ENCODE data around the gene TRNT1. TPM values are rescaled to one million over a fixed set of nuclear protein-coding genes. Genes with fewer than 3 reads are reported as not detected.

The TRNT1 gene
- total and polyA plus RNA-seq, 4 donors = 10.0 to 37.6 (median 16.5) TPM

GRCh38 chr3:3177861-3178497 lies 51.2 kb downstream of the TRNT1 start:
- WGBS, 2 donors = 51% methylated on average over 10 of the region's 10 CpGs
- Histone ChIP-seq H3K4me1 (ENCODE audit: control insufficient read depth in 5 of 5, insufficient read depth in 5 of 5, low read length in 5 of 5) (peaks cover 0 to 14% (median 6%) of the 10 kb centered on the region in 5 donors), H3K27ac (ENCODE audit: low read depth in 1 of 2, low read length in 1 of 2) (no peak overlapping the region), H3K27me3 (ENCODE audit: control insufficient read depth in 3 of 3, insufficient read depth in 3 of 3, low read length in 2 of 3) (no peaks in the 10 kb centered on the region), H3K4me3 (no peak overlapping the region), H3K9ac (ENCODE audit: insufficient read depth in 1 of 2, low read length in 2 of 2) (no peak overlapping the region), H3K9me3 (ENCODE audit: control insufficient read depth in 4 of 4, insufficient read depth in 3 of 4, low read length in 3 of 4) (no peaks in the 10 kb centered on the region), H3K36me3 (ENCODE audit: control insufficient read depth in 4 of 4, insufficient read depth in 4 of 4, low read length in 4 of 4) (peaks cover 2 to 9% (median 7%) of the 10 kb centered on the region in 4 donors)
- ATAC-seq (ENCODE audit: insufficient read depth, low FRiP score) = no peak
- TF ChIP-seq CTCF (IDR thresholded peaks at IDR 0.05; ENCODE audit: control extremely low read depth, extremely low read depth) = no peak
- no peak for DNase-seq

DNA sequence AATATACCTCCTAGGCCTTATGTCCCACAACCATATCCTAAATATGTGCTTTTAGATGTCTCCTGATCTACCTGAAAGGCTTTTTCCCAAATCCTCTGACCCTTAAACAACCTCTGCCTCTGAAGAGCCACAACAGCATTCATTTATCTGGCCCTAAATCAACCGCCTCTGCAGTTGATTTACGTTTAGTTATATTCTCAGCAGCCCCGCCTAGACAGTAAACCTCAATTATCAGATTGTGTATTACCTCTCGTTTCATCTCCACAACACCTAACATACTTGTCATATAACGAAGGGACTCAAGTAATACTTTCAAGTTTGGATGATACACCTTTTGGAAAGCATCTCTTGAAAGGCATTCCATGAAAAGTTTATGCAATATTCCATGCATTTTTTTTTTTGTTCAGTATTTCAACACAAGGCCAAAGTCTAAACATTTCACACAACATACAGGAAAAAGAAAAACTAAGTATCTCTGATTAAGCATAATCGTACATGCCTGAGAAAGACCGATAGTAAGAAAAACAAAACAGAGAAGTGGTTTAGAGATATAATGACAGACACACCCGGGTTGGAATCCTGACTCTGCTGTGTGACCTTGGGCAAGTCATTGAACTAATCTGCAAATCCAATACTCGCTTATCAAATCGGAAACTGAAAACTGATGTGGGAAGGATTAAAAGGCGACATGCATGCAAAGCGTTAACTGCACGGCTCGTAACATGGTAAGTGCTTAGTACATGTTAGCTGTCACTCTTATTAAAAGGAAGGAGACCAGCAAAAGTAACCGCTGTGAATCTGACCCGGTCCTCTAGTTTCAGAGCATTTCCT lies 52.0 kb downstream of the TRNT1 start:
- peak overlapping the region; percentile 43 to 90 for H3K27ac ChIP-seq (ENCODE audit: low read depth in 1 of 2, low read length in 1 of 2)
- H3K36me3 ChIP-seq (ENCODE audit: control insufficient read depth in 4 of 4, insufficient read depth in 4 of 4, low read length in 4 of 4) = peaks cover 2 to 5% (median 4%) of the 10 kb centered on the region in 4 donors
- DNase-seq (no peak), ATAC-seq (ENCODE audit: insufficient read depth, low FRiP score) (no peak)
- peak overlapping the region; percentile 74 to 84 for H3K9ac ChIP-seq (ENCODE audit: insufficient read depth in 1 of 2, low read length in 2 of 2)
- H3K9me3 ChIP-seq (ENCODE audit: control insufficient read depth in 4 of 4, insufficient read depth in 3 of 4, low read length in 3 of 4) = no peaks in the 10 kb centered on the region
- peaks cover 0 to 14% (median 6%) of the 10 kb centered on the region in 5 donors for H3K4me1 ChIP-seq (ENCODE audit: control insufficient read depth in 5 of 5, insufficient read depth in 5 of 5, low read length in 5 of 5)
- 18% methylated on average over 16 of the region's 16 CpGs for WGBS, 2 donors
- H3K4me3 ChIP-seq = peak overlapping the region; percentile 99
- TF ChIP-seq CTCF (IDR thresholded peaks at IDR 0.05; ENCODE audit: control extremely low read depth, extremely low read depth) = no peak
- H3K27me3 ChIP-seq (ENCODE audit: control insufficient read depth in 3 of 3, insufficient read depth in 3 of 3, low read length in 2 of 3) = no peaks in the 10 kb centered on the region

DNA sequence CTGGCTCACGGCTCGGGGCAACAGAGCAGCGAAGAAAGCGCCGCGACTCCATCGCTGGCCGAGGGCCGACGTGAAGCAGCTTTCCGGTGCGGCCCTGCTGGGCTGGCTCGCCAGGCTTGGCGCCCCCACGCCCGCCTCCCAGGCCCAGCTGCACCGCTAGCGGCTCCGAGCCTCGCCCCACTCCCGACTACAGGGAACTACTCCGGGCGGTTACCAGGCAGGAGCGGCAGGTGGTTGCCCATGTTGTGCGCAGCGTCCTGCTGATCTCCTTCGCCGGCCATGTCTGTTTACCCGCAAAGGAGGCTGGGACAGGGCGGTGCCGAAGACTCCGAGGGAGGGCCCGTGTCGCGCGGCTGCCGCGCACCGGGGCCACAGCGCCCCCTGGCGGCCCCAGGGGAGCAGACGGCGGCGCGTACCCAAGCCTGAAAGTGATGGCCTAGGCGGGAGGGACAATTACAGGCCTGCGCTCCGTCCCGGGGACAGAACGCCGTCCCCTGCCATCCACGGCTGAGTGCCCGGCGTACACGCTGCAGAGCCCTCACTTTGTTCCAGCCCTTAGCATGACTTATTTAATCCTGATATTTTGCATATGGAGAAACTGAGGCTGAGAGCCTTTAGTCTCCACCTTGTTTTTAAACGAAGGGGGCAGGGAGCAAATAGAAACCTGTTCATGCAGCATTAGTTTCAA lies 52.8 kb downstream of the TRNT1 start, which contains the start of gene CRBN:
TSS of gene CRBN (minus strand) at position 285 of the 688 bp plus-strand sequence. CDS start at position 281, 4 bp downstream.
- WGBS, 2 donors = 1% methylated on average over 56 of the region's 56 CpGs
- peak; percentile 97 for TF ChIP-seq CTCF (IDR thresholded peaks at IDR 0.05; ENCODE audit: control extremely low read depth, extremely low read depth)
- peak within 1 kb of the TSS; percentile 43 to 90 for H3K27ac ChIP-seq (ENCODE audit: low read depth in 1 of 2, low read length in 1 of 2)

More for the DNA sequence above, 52.8 kb downstream of the TRNT1 start, which contains the start of gene CRBN:
- ATAC-seq (ENCODE audit: insufficient read depth, low FRiP score) = peak; percentile 100
- Histone ChIP-seq H3K9ac (ENCODE audit: insufficient read depth in 1 of 2, low read length in 2 of 2) (peak within 1 kb of the TSS; percentile 74 to 84), H3K4me3 (peak within 1 kb of the TSS; percentile 99), H3K4me1 (ENCODE audit: control insufficient read depth in 5 of 5, insufficient read depth in 5 of 5, low read length in 5 of 5) (peaks cover 0 to 14% (median 6%) of the 10 kb centered on the region in 5 donors), H3K27me3 (ENCODE audit: control insufficient read depth in 3 of 3, insufficient read depth in 3 of 3, low read length in 2 of 3) (no peaks in the 10 kb centered on the region), H3K9me3 (ENCODE audit: control insufficient read depth in 4 of 4, insufficient read depth in 3 of 4, low read length in 3 of 4) (no peaks in the 10 kb centered on the region), H3K36me3 (ENCODE audit: control insufficient read depth in 4 of 4, insufficient read depth in 4 of 4, low read length in 4 of 4) (no peaks in the 10 kb centered on the region)
- DNase-seq = peak; percentile 88 to 92 (median 89)
